Breast epithelium (tissue), 3 donors: ENCODE data around the gene RPS29.

Experiments used
- CTCF ChIP-seq, 3 donors: fragments of 450-650 bp; IDR thresholded peaks; one replicate each; pipeline ENCODE4 v1.5.1; 2016 to 2017; ENCODE audit warnings: antibody characterized with exemption in 3 of 3, mild to moderate bottlenecking in 3 of 3, moderate library complexity in 3 of 3
- POLR2A ChIP-seq: fragments of 450-650 bp; IDR thresholded peaks from one replicate; pipeline ENCODE4 v1.6.1; 2016; ENCODE audit warnings: antibody characterized with exemption, mild to moderate bottlenecking, moderate library complexity

GRCh38 chr14:49633640-49634546, 47.7 kb upstream of the RPS29 start:
- TF ChIP-seq POLR2A, result peak; percentile 27
- peak in 2 of 3 donors; percentile 68 to 73 for TF ChIP-seq CTCF (IDR thresholded peaks at IDR 0.05)
